HUES48 (cell line): Measurements from ENCODE around the gene IVNS1ABP.
"Not testable (repeated sequence)": the region's sequence is repeated elsewhere in the genome, so short reads cannot be mapped to it uniquely, and the experiment has no call there.

ENCODE experiments used
- H3K27ac ChIP-seq: one replicate; pipeline ENCODE4 v1.7.0; 2013; ENCODE audit warnings: low read depth, low read length, inconsistent platforms
- H3K27me3 ChIP-seq: 2 replicates; pipeline ENCODE4 v1.6.1; 2013; ENCODE audit warnings: mild to moderate bottlenecking, low read length; ENCODE audit not compliant: control insufficient read depth, insufficient read depth
- H3K36me3 ChIP-seq: 2 replicates; pipeline ENCODE4 v1.6.1; 2013; ENCODE audit warnings: low read length; ENCODE audit not compliant: control insufficient read depth, insufficient read depth
- H3K4me1 ChIP-seq: 2 replicates; pipeline ENCODE4 v1.6.1; 2013; ENCODE audit warnings: mild to moderate bottlenecking, low read length; ENCODE audit not compliant: control insufficient read depth, insufficient read depth
- H3K4me3 ChIP-seq: 2 replicates; pipeline ENCODE4 v1.5.1; 2013; ENCODE audit warnings: mild to moderate bottlenecking, low read depth, low read length
- H3K9ac ChIP-seq: 2 replicates; pipeline ENCODE4 v1.6.1; 2013; ENCODE audit warnings: mild to moderate bottlenecking, low read depth, low read length, moderate library complexity
- H3K9me3 ChIP-seq: 2 replicates; pipeline ENCODE4 v1.6.1; 2013; ENCODE audit warnings: low read length; ENCODE audit not compliant: control insufficient read depth, insufficient read depth

Gene IVNS1ABP

GRCh38 chr1:185257116-185257949 is 59.7 kb downstream of the IVNS1ABP start:
- H3K27me3 ChIP-seq, H3K36me3 ChIP-seq, H3K9ac ChIP-seq, H3K9me3 ChIP-seq, H3K27ac ChIP-seq, H3K4me1 ChIP-seq: not testable (repeated sequence)
- peak overlapping the region; percentile 20 for H3K4me3 ChIP-seq

DNA sequence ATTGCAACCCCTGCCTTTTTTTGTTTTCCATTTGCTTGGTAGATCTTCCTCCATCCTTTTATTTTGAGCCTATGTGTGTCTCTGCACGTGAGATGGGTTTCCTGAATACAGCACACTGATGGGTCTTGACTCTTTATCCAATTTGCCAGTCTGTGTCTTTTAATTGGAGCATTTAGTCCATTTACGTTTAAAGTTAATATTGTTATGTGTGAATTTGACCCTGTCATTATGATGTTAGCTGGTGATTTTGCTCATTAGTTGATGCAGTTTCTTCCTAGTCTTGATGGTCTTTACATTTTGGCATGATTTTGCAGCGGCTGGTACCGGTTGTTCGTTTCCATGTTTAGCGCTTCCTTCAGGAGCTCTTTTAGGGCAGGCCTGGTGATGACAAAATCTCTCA is 61.4 kb downstream of the IVNS1ABP start:
- H3K27ac ChIP-seq, H3K9ac ChIP-seq, H3K4me1 ChIP-seq, H3K36me3 ChIP-seq, H3K4me3 ChIP-seq, H3K27me3 ChIP-seq, H3K9me3 ChIP-seq: not testable (repeated sequence)

GRCh38 chr1:185252404-185252803 is 64.6 kb downstream of the IVNS1ABP start:
- H3K27me3 ChIP-seq, H3K36me3 ChIP-seq, H3K9me3 ChIP-seq, H3K4me3 ChIP-seq, H3K9ac ChIP-seq, H3K27ac ChIP-seq: not testable (repeated sequence)
- H3K4me1 ChIP-seq = peaks cover 13% of the 10 kb centered on the region

- not testable (repeated sequence) for H3K27me3 ChIP-seq, H3K27ac ChIP-seq, H3K36me3 ChIP-seq, H3K4me3 ChIP-seq, H3K9ac ChIP-seq, H3K9me3 ChIP-seq
- peaks cover 13% of the 10 kb centered on the region for H3K4me1 ChIP-seq
These were observed 65.1 kb downstream of the IVNS1ABP start for GRCh38 chr1:185251928-185252327.

GRCh38 chr1:185250063-185250462 is 67.0 kb downstream of the IVNS1ABP start:
- H3K4me1 ChIP-seq = peaks cover 13% of the 10 kb centered on the region
- H3K27me3 ChIP-seq = no peaks in the 10 kb centered on the region
- H3K4me3 ChIP-seq = no peak overlapping the region
- no peaks in the 10 kb centered on the region for H3K9me3 ChIP-seq
- no peaks in the 10 kb centered on the region for H3K36me3 ChIP-seq
- peak overlapping the region; percentile 54 for H3K27ac ChIP-seq
- no peak overlapping the region for H3K9ac ChIP-seq

- no peaks in the 10 kb centered on the region for H3K36me3 ChIP-seq
- no peak overlapping the region for H3K4me3 ChIP-seq
- H3K27ac ChIP-seq = peak overlapping the region; percentile 73
- no peaks in the 10 kb centered on the region for H3K27me3 ChIP-seq
- peaks cover 13% of the 10 kb centered on the region for H3K4me1 ChIP-seq
- H3K9me3 ChIP-seq = no peaks in the 10 kb centered on the region
- H3K9ac ChIP-seq = no peak overlapping the region
These were observed 67.5 kb downstream of the IVNS1ABP start for GRCh38 chr1:185249563-185249962.
